ENCODE data around the gene ZNF467.

ZNF467 gene

DNA sequence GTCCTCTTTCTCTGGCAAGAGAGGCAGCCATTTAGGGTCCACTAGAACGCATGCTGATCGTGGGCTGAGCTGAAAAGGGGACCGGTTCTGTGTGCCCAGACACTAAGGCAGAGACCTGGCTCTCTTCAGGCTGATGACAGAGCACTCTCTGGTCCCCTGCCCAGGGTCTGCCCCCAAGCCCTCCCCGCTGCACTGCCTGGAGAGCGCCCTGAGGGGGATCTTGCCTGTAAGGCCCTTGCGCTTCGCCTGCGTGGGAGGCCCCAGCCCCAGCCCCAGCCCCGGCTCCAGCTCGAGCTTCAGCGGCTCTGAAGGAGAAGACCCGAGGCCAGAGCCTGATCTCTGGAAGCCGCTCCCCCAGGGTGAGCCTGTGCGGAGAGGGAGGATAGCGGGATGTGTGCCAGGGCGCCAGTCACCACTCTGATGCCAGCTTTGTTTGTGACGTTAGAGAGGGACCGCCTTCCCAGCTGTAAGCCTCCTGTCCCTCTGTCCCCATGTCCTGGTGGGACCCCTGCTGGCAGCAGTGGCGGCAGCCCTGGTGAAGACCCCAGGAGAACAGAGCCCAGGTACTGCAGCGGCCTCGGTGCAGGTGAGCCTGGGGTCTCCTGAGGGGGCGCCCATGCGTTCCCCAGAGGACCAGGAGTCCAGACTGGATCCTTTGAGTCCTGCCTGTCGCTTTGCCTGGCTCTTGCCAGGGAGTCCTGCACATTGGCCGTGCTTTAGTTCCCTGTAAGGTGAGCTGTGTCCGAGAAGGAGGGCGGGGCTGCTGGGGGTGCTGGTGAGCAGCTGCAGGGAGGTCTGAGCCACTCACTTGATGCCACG is 43.2 kb downstream of the ZNF467 start:
- peaks cover 27% of the 10 kb centered on the region for H3K4me1 Mint-ChIP-seq (ENCODE audit: low read depth)
- no peak overlapping the region for H3K4me3 Mint-ChIP-seq
- no peaks in the 10 kb centered on the region for H3K9me3 Mint-ChIP-seq
- H3K36me3 Mint-ChIP-seq (ENCODE audit: low read depth): peaks cover 67% of the 10 kb centered on the region
- intact Hi-C loops (cut with micrococcal nuclease): no loop called here
- no peak overlapping the region for H3K27ac Mint-ChIP-seq
- no peaks in the 10 kb centered on the region for H3K27me3 Mint-ChIP-seq

DNA sequence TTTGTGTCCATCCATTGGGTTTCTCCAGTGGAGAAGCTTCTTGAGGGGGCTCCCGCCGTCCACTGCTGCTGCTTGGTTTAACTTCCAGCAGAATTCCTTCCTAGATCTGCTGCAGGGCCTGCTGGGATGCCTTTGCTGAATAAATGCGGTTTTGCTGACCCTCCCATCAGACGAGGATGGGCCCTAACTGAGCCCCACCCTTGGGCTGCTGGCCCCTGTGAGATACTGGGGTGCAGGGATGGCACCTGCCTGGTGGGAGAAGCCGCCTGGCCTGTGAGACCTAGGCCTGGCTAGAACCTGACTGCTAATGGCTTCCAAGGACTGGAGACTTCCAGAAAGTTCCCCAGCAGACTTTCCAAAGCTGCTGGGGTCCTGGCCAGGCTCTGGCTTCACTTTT is 43.8 kb downstream of the ZNF467 start:
- Mint-ChIP-seq H3K27ac (no peak overlapping the region), H3K4me3 (no peak overlapping the region), H3K36me3 (ENCODE audit: low read depth) (peaks cover 67% of the 10 kb centered on the region), H3K9me3 (no peaks in the 10 kb centered on the region), H3K4me1 (ENCODE audit: low read depth) (peaks cover 32% of the 10 kb centered on the region), H3K27me3 (no peaks in the 10 kb centered on the region)
- intact Hi-C loops (cut with micrococcal nuclease): no loop called here

DNA sequence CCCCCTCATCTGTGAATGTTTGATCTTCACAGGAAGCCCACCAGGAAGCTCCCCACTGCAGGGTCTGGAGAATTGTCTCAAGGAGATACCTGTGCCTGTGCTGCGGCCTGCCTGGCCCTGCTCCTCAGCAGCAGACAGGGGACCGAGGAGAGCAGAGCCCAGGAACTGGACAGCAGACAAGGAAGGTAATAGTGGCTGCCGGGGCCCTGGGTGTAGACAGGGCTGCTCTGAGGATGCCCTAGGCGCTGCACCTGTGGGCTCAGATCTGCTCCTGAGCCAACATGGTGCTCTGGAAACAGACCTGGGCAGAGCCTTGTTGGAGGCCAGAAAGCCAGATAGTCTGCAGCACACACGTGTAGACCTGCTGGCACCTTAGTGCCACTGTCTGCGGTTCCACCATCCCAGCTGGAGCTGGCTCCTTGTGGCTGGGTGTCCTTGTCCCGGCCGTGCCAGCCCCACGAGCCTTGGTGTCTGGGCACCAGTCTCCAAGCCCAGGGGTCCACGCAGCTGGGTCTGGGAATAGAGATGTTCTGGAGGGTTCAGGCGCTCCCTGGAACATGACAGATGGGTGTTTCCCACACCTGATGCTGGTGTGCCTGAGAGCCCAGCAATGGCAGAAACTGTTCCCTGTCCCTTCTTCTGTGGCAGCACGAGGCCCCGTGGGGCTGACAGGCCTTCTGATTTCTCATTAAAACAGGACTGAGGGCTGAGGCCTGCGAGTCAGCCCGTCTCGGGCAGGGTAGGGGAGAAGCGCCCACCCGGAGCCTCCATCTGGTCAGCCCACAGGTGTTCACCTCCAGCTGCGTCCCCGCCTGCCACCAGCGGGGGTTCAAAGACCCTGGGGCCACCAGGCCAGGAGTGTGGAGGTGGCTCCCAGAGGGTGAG is 44.7 kb downstream of the ZNF467 start:
- peak overlapping the region; percentile 69 for H3K27ac Mint-ChIP-seq
- peaks cover 69% of the 10 kb centered on the region for H3K36me3 Mint-ChIP-seq (ENCODE audit: low read depth)
- H3K4me1 Mint-ChIP-seq (ENCODE audit: low read depth): peaks cover 32% of the 10 kb centered on the region
- H3K4me3 Mint-ChIP-seq: no peak overlapping the region
- intact Hi-C loops (cut with micrococcal nuclease): no loop called here
- H3K27me3 Mint-ChIP-seq: no peaks in the 10 kb centered on the region
- no peaks in the 10 kb centered on the region for H3K9me3 Mint-ChIP-seq

DNA sequence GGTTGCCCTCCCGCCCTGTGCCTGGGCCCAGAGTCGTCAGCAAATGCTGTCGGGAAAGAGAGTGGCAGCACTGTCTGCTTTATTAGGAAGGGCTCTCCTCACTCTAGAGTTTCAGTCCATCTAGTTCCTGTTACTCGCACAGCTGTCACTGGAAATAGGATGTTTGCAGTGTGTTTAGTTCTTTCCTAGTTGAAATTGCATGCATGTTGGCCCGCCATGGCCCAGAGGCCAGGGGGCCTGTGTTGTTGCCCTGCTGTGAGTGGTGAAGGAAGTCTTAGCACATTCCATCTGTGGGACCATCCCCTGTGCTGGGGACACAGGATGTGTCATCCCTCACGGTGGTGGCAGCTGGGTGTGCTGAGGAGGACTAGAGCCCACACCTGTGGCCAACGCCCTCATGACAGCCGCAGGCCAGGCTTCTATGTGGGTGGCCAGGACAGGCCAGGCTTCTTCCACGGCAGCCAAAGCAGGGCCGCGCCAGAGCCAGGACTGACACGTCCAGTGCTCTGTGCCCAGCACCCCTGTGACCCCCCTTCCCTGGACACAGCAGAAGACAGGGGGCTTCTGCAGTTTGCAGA is 45.4 kb downstream of the ZNF467 start:
- Mint-ChIP-seq H3K9me3 (no peaks in the 10 kb centered on the region), H3K27me3 (no peaks in the 10 kb centered on the region), H3K36me3 (ENCODE audit: low read depth) (peaks cover 69% of the 10 kb centered on the region), H3K27ac (peak overlapping the region; percentile 69), H3K4me1 (ENCODE audit: low read depth) (peaks cover 34% of the 10 kb centered on the region), H3K4me3 (no peak overlapping the region)
- intact Hi-C loops (cut with micrococcal nuclease): no loop called here

DNA sequence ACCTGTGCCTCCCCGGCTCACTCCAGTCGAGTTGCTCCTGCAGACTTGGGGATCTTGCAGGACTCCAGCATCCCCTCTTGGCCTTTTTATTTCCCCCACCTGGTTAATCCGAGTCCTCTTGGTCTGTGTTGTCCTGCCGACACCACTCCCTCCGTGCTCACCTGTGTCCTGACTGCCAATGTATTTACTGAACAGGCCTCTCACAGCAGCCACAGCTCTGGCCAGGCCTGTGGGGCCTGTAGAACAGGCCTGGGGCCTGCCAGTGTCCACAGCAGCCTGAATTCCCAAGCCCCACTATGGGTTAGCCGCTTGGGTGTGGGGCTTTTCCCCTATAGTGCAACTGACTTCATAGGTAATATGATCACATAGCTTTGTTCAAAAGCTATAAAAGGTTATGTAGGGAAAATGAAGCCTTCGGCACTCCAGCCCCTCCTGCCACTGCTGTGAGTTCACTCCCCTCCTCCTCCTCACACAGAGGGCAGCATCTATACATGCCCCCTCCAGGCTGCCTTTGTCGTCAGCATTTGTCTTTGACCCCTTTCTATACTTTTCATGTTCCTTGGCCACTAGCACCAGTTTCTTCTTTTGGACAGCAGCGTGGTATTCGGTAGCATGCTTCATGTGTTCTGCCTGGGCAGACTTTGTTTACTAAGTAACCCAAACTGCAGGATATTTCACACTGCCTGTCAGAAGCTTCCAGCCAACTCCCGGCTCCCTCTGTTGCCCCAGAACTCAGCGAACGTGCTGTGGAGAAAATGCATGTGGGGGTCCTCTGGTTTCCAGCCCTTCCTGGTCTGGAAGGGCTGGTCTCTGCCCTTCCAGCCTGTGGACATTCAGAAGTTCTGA is 46.1 kb downstream of the ZNF467 start:
- H3K27me3 Mint-ChIP-seq: no peaks in the 10 kb centered on the region
- intact Hi-C loops (cut with micrococcal nuclease): no loop called here
- H3K9me3 Mint-ChIP-seq: no peaks in the 10 kb centered on the region
- H3K4me3 Mint-ChIP-seq: no peak overlapping the region
- peaks cover 41% of the 10 kb centered on the region for H3K4me1 Mint-ChIP-seq (ENCODE audit: low read depth)
- peaks cover 67% of the 10 kb centered on the region for H3K36me3 Mint-ChIP-seq (ENCODE audit: low read depth)
- peak overlapping the region; percentile 69 for H3K27ac Mint-ChIP-seq

DNA sequence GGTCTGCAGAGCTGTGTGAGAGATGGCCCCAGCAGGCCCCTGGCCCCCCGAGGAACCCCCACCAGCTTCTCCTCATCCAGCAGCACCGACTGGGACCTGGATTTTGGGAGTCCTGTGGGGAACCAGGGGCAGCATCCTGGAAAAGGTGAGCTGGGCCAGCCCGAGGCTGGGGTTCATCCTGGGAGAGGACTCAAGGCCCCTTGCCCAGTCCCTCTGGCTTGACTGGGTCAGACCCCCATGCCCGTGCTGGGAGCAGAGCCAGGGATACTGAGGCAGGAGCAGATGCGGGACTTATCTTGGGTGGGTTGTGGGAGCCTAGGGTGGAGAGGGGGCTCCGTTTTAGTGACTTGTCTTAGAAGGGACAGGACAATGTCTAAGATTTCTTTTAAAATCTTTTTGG is 47.5 kb downstream of the ZNF467 start:
- H3K36me3 Mint-ChIP-seq (ENCODE audit: low read depth): peaks cover 66% of the 10 kb centered on the region
- intact Hi-C loops (cut with micrococcal nuclease): no loop called here
- H3K9me3 Mint-ChIP-seq: no peaks in the 10 kb centered on the region
- H3K4me3 Mint-ChIP-seq: peak overlapping the region; percentile 4
- peak overlapping the region; percentile 81 for H3K27ac Mint-ChIP-seq
- no peaks in the 10 kb centered on the region for H3K27me3 Mint-ChIP-seq
- peaks cover 45% of the 10 kb centered on the region for H3K4me1 Mint-ChIP-seq (ENCODE audit: low read depth)

DNA sequence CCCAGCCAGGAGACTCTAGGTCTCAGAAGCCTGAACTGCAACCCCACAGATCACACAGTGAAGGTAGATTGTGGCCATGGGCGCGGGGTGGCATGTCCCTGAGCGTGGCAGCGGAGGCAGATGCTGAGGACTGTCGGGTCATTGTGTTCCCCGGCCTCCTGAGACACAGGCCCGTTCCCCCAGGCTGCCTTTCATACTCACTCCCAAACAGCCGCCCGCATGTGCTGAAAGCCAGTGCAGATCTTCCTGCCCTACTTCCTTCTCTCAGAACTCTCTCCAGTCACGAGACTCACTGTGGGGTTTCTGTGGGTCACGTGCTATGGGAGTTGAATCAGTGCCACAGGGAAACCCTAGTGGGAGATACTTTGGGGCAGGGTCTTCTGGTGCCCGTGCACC is 48.0 kb downstream of the ZNF467 start:
- intact Hi-C loops (cut with micrococcal nuclease): no loop called here
- Mint-ChIP-seq H3K36me3 (ENCODE audit: low read depth) (peaks cover 66% of the 10 kb centered on the region), H3K4me1 (ENCODE audit: low read depth) (peaks cover 45% of the 10 kb centered on the region), H3K27ac (peak overlapping the region; percentile 81), H3K9me3 (no peaks in the 10 kb centered on the region), H3K27me3 (no peaks in the 10 kb centered on the region), H3K4me3 (peak overlapping the region; percentile 59)

DNA sequence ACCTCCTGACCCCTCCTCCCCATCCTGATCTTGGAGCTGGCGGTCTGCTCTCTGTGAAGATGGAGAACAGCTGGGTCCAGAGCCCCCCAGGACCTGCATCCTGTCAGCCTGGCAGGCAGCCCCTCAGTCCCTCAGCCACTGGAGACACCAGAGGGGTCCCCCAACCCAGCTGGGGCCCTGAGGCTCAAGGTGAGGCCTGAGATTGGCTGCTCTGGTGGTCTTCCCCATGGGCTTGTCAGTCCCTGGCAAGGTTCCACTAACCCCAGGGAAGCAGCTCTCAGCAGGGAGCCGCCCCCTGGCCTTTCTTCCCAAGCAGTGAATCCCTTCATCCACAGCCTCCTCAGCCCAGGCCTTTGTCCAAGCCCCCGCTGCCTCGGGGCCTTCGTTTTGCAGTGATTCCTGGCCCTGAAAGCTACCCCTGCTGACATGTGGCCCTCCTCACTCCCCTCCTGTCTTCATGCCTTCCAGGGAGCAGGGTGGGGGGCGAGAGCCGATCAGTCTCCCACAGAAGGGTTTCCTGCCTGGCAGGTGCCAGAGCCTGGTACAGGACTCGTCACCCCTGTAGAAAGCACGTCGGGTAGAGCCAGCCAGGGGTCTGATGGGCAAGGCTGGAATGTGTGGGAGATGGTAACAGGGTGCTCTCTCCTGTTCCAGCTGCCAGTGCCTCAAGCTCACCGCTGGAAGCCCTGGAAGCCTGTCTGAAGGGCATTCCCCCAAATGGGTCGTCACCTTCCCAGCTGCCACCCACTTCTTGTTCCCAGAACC is 48.5 kb downstream of the ZNF467 start:
- H3K36me3 Mint-ChIP-seq (ENCODE audit: low read depth): peaks cover 66% of the 10 kb centered on the region
- no peaks in the 10 kb centered on the region for H3K27me3 Mint-ChIP-seq
- peak overlapping the region; percentile 59 for H3K4me3 Mint-ChIP-seq
- peak overlapping the region; percentile 81 for H3K27ac Mint-ChIP-seq
- intact Hi-C loops (cut with micrococcal nuclease): no loop called here
- H3K9me3 Mint-ChIP-seq: no peaks in the 10 kb centered on the region
- H3K4me1 Mint-ChIP-seq (ENCODE audit: low read depth): peaks cover 45% of the 10 kb centered on the region

DNA sequence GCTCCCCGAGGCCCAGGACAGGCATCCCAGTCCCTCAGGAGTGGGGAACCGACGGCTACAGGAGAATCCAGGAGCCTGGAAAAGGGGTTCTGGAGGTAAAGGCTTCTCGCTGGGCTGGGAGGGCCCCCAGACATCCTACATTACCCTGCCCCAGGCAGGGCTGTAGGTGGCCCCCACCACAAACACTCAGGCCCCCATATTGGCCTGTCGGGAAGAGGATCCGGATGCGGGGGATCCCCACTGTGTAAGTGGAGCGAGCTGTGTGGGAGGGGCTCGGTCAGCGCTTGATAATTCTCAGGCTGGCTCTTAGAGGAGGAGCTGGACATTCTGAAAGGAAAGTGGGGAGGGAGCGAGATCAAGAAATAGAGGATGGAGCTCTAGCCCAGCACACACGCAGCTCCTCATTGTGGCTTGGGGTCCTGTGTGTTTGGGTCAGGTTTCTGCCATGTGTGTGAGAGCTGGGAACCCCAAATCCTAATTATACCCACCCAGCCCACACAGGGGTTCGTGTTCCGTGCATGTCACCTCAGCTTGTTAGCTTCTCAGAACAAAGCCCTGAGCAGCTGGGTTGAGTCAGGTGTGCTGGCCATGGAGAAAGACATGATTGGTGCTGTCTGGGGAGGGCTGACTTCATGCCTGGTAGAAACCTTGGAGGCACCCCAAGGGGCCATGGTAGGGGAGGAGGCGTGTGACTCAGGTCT is 49.4 kb downstream of the ZNF467 start:
- Mint-ChIP-seq H3K27ac (peak overlapping the region; percentile 81), H3K36me3 (ENCODE audit: low read depth) (peaks cover 58% of the 10 kb centered on the region), H3K4me1 (ENCODE audit: low read depth) (peaks cover 45% of the 10 kb centered on the region), H3K4me3 (no peak overlapping the region), H3K27me3 (no peaks in the 10 kb centered on the region), H3K9me3 (no peaks in the 10 kb centered on the region)
- intact Hi-C loops (cut with micrococcal nuclease): no loop called here

DNA sequence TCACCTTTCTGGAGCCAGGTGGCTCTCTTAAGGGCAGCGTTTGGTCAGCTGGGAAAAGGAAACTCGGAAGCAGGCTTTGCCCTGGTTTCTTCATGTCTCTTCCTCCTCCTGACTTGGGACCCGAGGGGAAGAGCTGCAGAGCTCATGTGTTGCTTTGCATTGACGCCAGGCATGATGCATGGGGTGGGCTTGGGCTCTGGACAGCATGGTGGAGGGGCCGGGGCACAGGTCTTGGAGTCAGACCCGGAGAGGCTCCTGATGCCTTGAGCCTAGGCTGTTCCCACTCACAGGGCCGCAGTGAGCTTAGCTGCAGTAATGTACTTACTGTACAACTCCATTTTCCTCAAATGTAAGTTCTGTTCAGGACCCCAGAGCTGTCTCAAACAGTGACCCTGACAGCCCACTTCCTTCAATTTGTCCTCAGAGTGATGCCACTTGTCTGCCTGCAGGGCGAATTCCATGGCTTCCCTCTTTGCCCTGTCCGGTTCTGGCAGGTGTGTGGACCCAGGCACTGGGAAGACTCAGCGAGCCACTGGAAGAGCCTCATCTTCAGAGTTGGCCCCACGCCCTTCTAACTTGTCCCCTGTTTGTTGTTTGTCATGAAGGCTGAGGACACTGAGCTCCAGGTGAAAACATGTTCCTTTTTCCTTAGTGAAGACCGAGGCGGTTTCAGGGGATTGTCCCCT is 50.2 kb downstream of the ZNF467 start:
- H3K4me1 Mint-ChIP-seq (ENCODE audit: low read depth): peaks cover 43% of the 10 kb centered on the region
- peak overlapping the region; percentile 81 for H3K27ac Mint-ChIP-seq
- H3K36me3 Mint-ChIP-seq (ENCODE audit: low read depth): peaks cover 51% of the 10 kb centered on the region
- no peaks in the 10 kb centered on the region for H3K9me3 Mint-ChIP-seq
- intact Hi-C loops (cut with micrococcal nuclease): no loop called here
- H3K4me3 Mint-ChIP-seq: no peak overlapping the region
- H3K27me3 Mint-ChIP-seq: no peaks in the 10 kb centered on the region

DNA sequence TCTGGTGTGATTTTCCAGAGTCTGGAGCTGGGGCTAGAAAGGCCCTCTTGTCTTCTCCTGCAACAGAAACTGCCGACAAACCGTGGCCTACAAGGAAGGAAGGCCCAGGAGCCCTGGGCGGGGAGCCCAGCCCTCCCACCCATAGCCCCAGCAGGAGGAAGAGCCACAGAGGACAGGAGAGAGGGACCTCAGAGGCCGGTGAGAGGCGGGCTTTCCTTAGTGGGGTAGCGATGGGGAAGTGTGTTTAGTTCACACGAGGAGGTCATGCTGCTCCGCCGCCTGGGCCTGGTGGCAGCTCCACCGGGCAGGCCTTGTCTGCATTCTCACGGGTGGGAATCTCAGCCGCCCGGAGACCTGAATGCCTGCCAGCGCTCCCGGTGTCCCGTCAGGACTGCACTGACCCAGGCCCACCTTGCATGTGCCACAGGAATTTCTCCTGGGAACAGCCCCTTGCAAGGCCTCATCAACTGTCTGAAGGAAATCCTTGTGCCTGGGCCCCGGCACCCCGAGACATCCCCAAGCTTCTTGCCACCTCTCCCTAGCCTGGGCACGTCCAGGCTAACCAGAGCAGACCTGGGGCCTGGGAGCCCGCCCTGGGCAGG is 50.9 kb downstream of the ZNF467 start:
- Mint-ChIP-seq H3K4me3 (no peak overlapping the region), H3K27ac (peak overlapping the region; percentile 81)

More for the DNA sequence above, 50.9 kb downstream of the ZNF467 start:
- Mint-ChIP-seq H3K36me3 (ENCODE audit: low read depth) (peaks cover 49% of the 10 kb centered on the region), H3K4me1 (ENCODE audit: low read depth) (peaks cover 37% of the 10 kb centered on the region), H3K9me3 (no peaks in the 10 kb centered on the region), H3K27me3 (no peaks in the 10 kb centered on the region)
- intact Hi-C loops (cut with micrococcal nuclease): no loop called here
